Chondrocyte (in vitro differentiated cells): ENCODE measurements around the gene BPIFA3. TPM values are rescaled to one million over a fixed set of nuclear protein-coding genes. Genes with fewer than 3 reads are reported as not detected.

Experiments used
- DNase-seq: peaks from one replicate; pipeline ENCODE4 v3.0.0; 2021; ENCODE audit warnings: mixed read lengths, low spot score
- H3K27ac Mint-ChIP-seq: one replicate; pipeline ENCODE4 v1.8.0; 2021; ENCODE audit warnings: mild to moderate bottlenecking, moderate library complexity, mixed read lengths; ENCODE audit not compliant: unreplicated experiment
- H3K27me3 Mint-ChIP-seq: 2 replicates; pipeline ENCODE4 v1.8.0; 2021; ENCODE audit warnings: low read depth, mixed read lengths
- H3K36me3 Mint-ChIP-seq: 2 replicates; pipeline ENCODE4 v1.8.0; 2021; ENCODE audit warnings: low read depth, mixed read lengths
- H3K4me1 Mint-ChIP-seq: 2 replicates; pipeline ENCODE4 v1.8.0; 2021; ENCODE audit warnings: low read depth, mild to moderate bottlenecking, mixed read lengths
- H3K4me3 Mint-ChIP-seq: one replicate; pipeline ENCODE4 v1.8.0; 2021; ENCODE audit warnings: mild to moderate bottlenecking, moderate library complexity, mixed read lengths; ENCODE audit not compliant: unreplicated experiment
- H3K9me3 Mint-ChIP-seq: 2 replicates; pipeline ENCODE4 v1.8.0; 2021; ENCODE audit warnings: low read depth, mixed read lengths
- total RNA-seq: library from RNA; stranded (reverse); gene quantifications from 3 replicates; pipeline ENCODE4 v1.2.1, GENCODE V29; 2021
- TF ChIP-seq, protein P1 (sequence below): fragments of 200-600 bp; sonication (generic); IDR thresholded peaks from 2 replicates; pipeline ENCODE4 v1.5.0; 2021; ENCODE audit warnings: antibody characterized with exemption, mild to moderate bottlenecking, moderate library complexity

The BPIFA3 gene
- total RNA-seq, 1 donor from 2014 or later, result not detected

DNA sequence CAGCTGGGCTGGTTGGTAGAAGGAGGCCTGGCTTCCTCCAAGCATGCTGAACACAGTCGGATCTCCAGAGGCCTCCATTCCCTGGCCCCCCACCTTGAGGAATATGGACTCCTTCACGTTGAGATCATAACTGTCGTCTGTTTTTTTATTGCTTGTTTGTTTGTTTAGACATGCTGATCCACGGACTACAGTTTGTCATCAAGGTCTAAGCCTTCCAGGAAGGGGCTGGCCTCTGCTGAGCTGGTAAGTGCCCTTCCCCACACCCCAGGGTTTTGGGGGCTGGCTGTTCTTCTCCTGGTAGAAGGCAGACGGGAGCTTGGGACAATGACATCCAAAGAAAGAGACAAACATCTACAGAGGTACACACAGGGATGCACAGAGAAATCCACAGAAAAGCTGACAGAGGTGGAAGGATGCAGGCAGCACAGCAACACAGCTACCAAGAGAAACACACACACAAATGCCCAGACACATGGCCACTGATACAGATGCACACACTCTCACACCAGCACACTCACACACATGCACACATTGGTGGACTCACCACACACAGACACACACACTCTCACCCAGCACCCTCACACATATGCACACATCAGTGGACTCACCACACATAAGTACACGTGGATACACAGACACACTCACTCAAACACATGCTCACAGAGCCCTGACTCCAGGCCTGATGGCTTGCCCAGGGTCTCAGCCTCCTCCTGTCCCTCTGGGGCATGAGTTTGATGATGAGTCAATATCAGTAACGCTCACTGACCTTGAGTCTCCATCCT, 25.4 kb downstream of the BPIFA3 start:
- Mint-ChIP-seq H3K9me3 (no peaks in the 10 kb centered on the region), H3K36me3 (no peaks in the 10 kb centered on the region), H3K27me3 (peaks cover 60% of the 10 kb centered on the region), H3K4me3 (no peak overlapping the region), H3K4me1 (no peaks in the 10 kb centered on the region), H3K27ac (no peak overlapping the region)
- no peak for DNase-seq
- TF ChIP-seq, protein P1, sequence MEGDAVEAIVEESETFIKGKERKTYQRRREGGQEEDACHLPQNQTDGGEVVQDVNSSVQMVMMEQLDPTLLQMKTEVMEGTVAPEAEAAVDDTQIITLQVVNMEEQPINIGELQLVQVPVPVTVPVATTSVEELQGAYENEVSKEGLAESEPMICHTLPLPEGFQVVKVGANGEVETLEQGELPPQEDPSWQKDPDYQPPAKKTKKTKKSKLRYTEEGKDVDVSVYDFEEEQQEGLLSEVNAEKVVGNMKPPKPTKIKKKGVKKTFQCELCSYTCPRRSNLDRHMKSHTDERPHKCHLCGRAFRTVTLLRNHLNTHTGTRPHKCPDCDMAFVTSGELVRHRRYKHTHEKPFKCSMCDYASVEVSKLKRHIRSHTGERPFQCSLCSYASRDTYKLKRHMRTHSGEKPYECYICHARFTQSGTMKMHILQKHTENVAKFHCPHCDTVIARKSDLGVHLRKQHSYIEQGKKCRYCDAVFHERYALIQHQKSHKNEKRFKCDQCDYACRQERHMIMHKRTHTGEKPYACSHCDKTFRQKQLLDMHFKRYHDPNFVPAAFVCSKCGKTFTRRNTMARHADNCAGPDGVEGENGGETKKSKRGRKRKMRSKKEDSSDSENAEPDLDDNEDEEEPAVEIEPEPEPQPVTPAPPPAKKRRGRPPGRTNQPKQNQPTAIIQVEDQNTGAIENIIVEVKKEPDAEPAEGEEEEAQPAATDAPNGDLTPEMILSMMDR, result no peak

DNA sequence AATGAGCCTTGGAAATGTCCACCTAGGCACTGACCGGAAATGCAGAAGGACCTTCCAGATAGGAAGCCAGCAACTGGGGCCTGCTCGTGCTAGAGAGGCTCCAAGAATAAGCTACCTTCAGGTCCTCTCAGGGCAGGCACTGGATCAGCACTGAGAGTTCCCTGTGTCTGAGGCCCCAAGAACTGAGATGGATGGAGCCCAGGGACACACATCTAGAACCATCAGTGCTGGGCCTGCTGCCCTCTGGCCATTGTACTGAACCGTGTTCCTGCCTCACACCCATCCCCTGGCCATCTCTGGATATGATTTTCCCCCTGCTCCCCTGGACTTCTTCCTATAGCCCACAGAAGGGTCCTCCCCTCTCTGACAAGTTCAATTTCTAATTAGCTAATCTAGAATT, 28.9 kb downstream of the BPIFA3 start:
- DNase-seq, result no peak
- Mint-ChIP-seq H3K27me3 (peaks cover 58% of the 10 kb centered on the region), H3K27ac (no peak overlapping the region), H3K4me1 (no peaks in the 10 kb centered on the region), H3K36me3 (no peaks in the 10 kb centered on the region), H3K9me3 (no peaks in the 10 kb centered on the region), H3K4me3 (no peak overlapping the region)
- TF ChIP-seq, protein P1, result no peak

DNA sequence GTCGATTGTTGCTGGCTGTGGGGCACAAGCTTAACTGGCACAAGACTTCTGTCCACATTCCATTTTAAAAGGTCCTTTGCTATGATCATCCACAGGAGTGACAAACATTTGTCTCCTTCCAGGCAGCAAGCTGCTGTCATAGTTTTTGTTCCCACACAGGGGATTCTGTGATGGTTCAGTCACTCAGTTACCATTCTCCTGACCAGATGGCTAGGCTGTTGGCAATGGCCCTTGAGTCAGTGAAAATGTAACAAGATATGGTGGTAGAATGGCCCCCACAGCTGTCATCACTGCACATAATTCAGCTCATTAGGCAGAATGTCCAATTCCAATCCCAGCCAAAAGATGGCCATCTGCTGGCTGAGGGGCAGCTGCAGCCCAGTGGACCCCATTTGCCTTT, 32.3 kb downstream of the BPIFA3 start:
- no peak overlapping the region for H3K4me3 Mint-ChIP-seq
- H3K27ac Mint-ChIP-seq, result no peak overlapping the region
- no peaks in the 10 kb centered on the region for H3K4me1 Mint-ChIP-seq
- DNase-seq, result no peak
- TF ChIP-seq, protein P1, result no peak
- H3K36me3 Mint-ChIP-seq, result no peaks in the 10 kb centered on the region
- H3K9me3 Mint-ChIP-seq, result peaks cover 3% of the 10 kb centered on the region
- H3K27me3 Mint-ChIP-seq, result peaks cover 40% of the 10 kb centered on the region

DNA sequence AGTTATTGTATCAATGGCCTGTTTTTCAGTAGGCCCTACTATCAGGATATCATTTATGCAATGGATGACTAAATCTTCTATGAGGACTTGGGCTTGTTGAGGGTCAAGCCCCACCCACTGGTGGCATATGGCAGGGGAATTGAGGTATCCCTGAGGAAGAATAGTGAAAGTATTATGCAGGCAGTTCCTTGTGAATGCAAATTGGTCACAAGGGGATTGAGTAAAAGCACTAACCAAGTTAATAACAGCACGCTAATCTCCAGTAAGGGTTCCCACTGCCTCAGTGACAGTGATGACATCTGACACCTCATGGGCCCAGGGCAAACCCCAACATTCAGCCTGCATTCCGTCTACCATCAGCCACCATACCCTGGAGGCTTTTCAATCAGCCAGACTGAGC, 33.5 kb downstream of the BPIFA3 start:
- Mint-ChIP-seq H3K4me3 (no peak overlapping the region), H3K27ac (no peak overlapping the region), H3K36me3 (no peaks in the 10 kb centered on the region), H3K4me1 (no peaks in the 10 kb centered on the region), H3K9me3 (peaks cover 9% of the 10 kb centered on the region), H3K27me3 (peaks cover 39% of the 10 kb centered on the region)
- DNase-seq, result no peak
- TF ChIP-seq, protein P1, result no peak

DNA sequence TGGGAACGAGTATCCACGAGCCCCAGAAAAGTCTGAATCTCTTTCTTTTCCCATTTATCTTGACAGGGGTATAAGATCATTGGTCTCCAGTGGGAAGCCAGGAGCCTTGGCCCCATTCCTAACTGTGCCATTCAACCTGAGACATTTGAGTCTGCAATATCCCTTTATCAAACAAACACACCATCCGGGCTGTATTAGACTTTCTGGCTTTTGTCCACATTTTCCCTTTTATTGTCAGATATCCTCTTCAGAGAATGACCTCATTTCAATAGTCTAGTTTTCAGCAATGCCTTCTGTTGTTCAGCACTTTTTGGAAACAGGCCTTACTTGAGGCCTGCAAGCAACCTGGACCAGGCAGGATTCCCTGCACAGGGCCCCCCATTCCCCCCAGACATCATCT, 34.3 kb downstream of the BPIFA3 start:
- Mint-ChIP-seq H3K9me3 (peaks cover 9% of the 10 kb centered on the region), H3K36me3 (no peaks in the 10 kb centered on the region), H3K4me3 (no peak overlapping the region), H3K27ac (no peak overlapping the region), H3K27me3 (peaks cover 39% of the 10 kb centered on the region), H3K4me1 (no peaks in the 10 kb centered on the region)
- TF ChIP-seq, protein P1, result no peak
- DNase-seq, result no peak
